Fibroblast of skin of back (primary cell): ENCODE results near the gene NEU4.
A peak's percentile ranks its signal among the peaks of the same experiment; 100 is the strongest.

ENCODE experiments used
- DNase-seq: peaks from one replicate; pipeline ENCODE4 v3.0.0-alpha.2; 2013

The NEU4 gene

DNA sequence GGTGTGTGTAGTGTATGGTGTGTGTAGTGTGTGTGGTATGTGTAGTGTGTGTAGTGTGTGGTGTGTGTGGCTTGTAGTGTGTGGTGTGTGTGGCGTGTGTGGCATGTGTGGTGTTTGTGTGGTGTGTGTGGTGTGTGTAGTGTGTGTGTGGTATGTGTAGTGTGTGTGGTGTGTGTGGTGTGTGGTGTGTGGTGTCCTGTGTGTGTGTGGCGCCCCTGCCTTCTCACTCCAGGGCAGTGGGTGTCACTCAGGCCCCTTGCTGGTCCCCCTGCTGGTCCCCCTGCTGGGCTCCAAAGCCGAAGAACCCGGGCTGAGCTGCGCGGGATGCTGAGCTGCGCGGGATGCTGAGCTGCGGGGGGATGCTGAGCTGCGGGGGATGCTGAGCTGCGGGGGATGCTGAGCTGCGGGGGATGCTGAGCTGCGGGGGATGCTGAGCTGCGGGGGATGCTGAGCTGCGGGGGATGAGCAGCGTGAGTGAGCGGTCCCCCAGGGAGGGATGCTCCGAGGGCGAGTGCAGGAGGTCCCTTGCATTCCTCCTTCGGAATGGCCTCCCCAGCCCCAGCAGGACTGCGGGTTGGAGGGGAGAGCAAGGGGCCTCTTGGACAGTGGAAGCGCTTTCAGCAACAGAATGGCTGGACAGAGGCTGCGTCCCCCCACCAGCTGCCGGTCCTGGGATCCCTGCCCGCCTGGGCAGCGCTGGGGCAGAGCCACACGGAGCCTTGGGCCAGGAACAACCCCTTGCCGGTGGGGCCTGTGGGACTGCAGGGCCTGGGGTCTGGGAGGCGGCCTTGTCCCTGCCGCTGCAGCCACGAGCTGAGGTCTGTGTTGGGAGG, 57.2 kb downstream of the NEU4 start:
- DNase-seq = peak; percentile 15
